AG09319 (cell line): ENCODE measurements around the gene PDK2.

Experiments
- DNase-seq: peaks from one replicate; pipeline ENCODE4 v3.0.0-alpha.2; 2010; ENCODE audit warnings: low read depth; ENCODE audit errors: extremely low read depth
- TF ChIP-seq, protein P1 (sequence below): IDR thresholded peaks from 2 replicates; pipeline ENCODE4 v1.5.1; 2011; ENCODE audit warnings: low read depth, mild to moderate bottlenecking, inconsistent platforms, low read length, moderate library complexity

PDK2 gene

DNA sequence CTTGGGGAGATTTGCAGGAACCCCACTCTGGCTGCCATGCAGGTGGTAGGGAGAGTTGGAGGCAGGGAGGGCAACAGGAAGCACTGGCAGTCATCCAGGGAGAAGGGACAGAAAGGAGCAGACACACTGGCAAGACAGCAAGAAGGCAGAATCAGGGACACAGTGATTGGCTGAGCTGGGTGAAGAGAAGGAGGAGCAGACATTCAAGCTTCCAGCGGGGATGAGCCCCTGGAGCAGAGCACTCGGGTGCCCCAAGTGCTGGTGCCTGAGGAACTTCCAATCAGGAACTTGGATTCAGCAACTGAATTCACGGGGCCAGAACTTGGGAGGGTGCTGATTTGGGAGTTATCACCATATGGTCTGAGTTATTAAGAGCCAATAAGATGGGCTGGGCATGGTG is 45.5 kb upstream of the PDK2 start:
- no peak for DNase-seq
- TF ChIP-seq, protein P1, sequence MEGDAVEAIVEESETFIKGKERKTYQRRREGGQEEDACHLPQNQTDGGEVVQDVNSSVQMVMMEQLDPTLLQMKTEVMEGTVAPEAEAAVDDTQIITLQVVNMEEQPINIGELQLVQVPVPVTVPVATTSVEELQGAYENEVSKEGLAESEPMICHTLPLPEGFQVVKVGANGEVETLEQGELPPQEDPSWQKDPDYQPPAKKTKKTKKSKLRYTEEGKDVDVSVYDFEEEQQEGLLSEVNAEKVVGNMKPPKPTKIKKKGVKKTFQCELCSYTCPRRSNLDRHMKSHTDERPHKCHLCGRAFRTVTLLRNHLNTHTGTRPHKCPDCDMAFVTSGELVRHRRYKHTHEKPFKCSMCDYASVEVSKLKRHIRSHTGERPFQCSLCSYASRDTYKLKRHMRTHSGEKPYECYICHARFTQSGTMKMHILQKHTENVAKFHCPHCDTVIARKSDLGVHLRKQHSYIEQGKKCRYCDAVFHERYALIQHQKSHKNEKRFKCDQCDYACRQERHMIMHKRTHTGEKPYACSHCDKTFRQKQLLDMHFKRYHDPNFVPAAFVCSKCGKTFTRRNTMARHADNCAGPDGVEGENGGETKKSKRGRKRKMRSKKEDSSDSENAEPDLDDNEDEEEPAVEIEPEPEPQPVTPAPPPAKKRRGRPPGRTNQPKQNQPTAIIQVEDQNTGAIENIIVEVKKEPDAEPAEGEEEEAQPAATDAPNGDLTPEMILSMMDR: no peak

DNA sequence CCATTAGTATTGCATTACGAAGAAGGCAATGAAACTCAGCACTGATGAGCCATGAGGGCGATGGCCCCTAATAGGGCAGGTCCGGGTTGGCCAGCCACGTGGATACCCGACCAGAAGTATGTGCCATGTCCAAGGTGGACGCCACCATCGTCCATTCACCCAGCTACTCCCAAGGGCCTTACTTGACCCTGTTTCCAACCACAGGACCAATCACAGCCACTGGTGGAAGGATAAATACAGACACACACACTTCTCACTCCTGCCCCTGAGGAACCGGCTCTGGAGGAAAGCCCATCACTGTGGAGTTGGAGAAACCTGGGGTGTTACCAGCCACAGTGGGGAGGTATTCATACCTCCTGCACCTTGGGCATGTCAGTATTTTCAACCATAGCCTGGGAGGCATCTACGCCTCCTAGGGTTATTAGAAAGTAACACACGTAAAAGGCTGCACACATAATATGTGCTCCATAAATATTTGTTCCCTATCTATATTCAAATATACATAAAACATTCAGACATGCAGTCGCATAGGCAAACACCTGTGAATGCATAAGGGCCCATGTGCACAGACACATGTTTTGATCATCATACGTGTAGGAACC is 44.6 kb upstream of the PDK2 start:
- TF ChIP-seq, protein P1: no peak
- DNase-seq: no peak

DNA sequence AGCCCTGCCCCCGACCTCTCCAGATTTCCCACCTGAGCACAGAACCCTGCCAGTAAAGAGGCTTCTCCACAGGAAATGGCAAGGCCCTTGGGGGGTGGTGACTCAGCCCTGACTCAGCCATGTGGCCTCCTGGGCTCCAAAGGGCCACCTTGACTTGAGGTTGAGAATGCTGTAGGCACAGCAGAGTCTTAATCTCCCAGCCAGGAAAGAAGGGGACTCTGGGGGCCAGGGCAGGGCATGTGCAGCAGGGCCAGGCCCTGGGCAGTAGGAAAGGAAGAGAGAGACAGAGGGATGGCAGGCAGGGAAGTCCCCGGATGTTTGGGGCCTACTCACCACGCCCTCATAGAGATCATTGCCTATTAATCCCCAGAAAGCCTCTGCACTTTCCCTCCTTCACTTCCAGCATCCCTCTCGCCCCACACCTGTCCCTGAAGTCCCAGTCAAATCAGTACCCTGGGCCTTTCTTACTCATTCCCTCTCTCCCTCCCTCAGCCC is 44.0 kb upstream of the PDK2 start:
- TF ChIP-seq, protein P1: no peak
- DNase-seq: no peak

DNA sequence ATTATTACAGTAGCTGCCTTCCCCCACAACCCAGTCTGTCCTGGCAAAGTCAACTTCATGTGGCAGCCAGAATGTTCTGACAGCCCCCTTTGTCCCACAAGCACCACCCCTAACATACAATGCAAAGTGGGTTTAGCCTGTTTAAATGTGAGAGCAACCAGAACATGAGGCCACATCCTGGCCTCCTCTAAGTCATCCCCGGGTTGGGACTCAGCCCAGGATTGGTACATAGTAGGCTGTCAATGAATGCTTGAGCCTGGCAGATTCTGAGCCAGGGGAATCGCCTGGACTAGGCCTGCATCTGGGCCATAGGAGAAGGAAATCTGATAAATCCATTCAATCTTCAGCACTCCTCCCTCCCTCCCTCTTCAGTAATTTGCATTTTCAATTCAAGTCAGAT is 43.5 kb upstream of the PDK2 start:
- TF ChIP-seq, protein P1: no peak
- no peak for DNase-seq

DNA sequence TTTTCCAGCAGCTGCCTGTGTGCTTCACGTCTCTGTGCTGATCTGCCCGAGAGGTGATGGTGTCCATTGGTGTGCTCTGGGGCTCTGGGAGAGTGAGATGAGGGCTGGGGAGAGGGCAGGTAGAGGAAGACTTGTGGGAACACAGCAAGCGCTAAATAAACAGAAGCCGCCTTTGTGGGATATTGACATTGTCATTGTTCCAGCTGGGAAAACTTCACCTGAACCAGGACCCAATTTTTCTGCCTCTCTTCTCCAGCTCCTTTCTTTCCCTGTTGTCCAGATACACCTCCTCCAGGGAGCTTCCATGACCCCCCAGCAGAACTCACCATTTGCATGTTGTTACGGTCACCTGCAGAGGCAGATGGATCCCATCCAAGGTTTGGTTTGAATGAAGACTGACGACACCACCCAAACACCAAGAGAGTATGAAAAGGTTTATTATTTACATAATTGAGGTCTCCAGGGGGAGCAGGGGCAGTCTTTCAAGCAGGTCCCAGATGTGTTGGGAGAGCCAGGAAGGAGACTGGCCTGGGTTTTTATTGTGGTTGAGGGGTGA is 42.8 kb upstream of the PDK2 start:
- no peak for DNase-seq
- TF ChIP-seq, protein P1: no peak

DNA sequence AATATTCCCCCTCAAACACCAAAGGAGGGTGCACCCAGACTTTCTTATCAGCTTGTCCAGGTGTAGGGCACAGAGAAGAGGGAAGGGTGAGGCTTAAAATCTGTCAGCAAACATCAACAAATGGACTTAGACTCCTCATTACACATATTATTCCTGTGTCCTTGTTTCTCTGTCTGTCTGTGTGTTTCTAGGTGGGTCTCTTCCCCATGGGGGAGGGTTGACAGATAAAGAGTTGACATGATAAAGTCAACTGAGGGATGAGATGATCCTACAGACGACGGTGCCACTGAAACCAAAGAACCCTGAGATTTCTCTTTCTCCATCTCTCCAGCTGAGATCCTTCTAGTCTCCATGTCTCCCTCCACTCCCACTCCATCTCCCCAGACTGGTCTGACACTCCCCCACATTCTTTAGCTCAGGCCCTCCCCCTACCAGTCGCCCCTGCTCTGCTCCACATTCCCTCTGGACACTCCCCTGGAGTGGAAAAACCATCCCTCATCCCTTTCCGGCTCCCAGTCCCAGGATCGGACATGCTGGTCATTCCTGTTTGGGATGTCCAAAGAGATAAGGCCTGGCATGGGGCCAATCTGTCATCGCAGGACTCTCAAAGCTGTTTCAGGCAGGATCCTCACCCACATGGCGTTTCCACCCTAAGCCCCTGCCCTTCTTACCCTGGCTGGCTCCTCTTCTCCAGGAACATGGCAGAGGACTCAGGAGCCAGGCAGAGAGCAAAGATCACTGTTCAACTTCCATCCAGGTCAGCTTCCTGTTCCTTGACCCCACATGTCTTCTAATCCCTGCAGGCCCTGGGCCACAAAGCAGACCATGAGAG is 42.1 kb upstream of the PDK2 start:
- no peak for DNase-seq
- TF ChIP-seq, protein P1: no peak

DNA sequence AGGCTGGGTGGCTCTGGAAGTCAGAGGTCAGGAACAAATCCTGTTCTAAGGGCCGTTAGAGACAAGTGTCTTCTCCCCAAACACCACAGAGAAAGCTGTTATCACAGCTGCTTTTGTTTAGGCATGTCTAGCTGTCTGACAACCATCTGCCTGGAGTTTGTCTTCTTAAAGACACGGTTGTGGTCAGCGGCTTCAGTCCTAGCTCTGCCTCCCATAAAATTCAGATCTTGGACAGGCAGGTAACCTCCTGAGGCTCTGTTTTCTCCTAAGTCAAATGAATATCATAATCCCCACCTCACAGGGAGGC is 41.5 kb upstream of the PDK2 start:
- no peak for DNase-seq
- TF ChIP-seq, protein P1: no peak
